ENCODE measurements around the gene SLC25A33.

SLC25A33 gene

GRCh38 chr1:9588551-9589143 is 49.4 kb downstream of the SLC25A33 start, which contains the start of gene TMEM201:
Gene TMEM201, plus strand, starts transcription at chr1:9588911. Its CDS starts 20 bp downstream, at chr1:9588931.
- peak; percentile 83 for DNase-seq (ENCODE audit: low read depth)

- peak; percentile 7 for DNase-seq (ENCODE audit: low read depth)
Observed at GRCh38 chr1:9589144-9589718, 50.0 kb downstream of the SLC25A33 start.

GRCh38 chr1:9589719-9590157 is 50.5 kb downstream of the SLC25A33 start:
- DNase-seq (ENCODE audit: low read depth) = no peak

GRCh38 chr1:9590201-9590600 is 50.9 kb downstream of the SLC25A33 start:
- no peak for DNase-seq (ENCODE audit: low read depth)

- DNase-seq (ENCODE audit: low read depth) = no peak
Observed at GRCh38 chr1:9590945-9591668, 51.8 kb downstream of the SLC25A33 start.

- no peak for DNase-seq (ENCODE audit: low read depth)
Observed at GRCh38 chr1:9591669-9592509, 52.6 kb downstream of the SLC25A33 start.

- no peak for DNase-seq (ENCODE audit: low read depth)
Observed at GRCh38 chr1:9592510-9593075, 53.3 kb downstream of the SLC25A33 start.

GRCh38 chr1:9593147-9593491 is 53.9 kb downstream of the SLC25A33 start:
- DNase-seq (ENCODE audit: low read depth) = no peak

GRCh38 chr1:9593492-9594465 is 54.5 kb downstream of the SLC25A33 start:
- DNase-seq (ENCODE audit: low read depth) = no peak

GRCh38 chr1:9594471-9595155 is 55.3 kb downstream of the SLC25A33 start:
- DNase-seq (ENCODE audit: low read depth) = no peak

GRCh38 chr1:9595156-9595967 is 56.1 kb downstream of the SLC25A33 start:
- no peak for DNase-seq (ENCODE audit: low read depth)

GRCh38 chr1:9595968-9596340 is 56.7 kb downstream of the SLC25A33 start:
- DNase-seq (ENCODE audit: low read depth) = no peak

- no peak for DNase-seq (ENCODE audit: low read depth)
Observed at GRCh38 chr1:9596415-9597123, 57.3 kb downstream of the SLC25A33 start.

GRCh38 chr1:9597361-9598315 is 58.4 kb downstream of the SLC25A33 start:
- DNase-seq (ENCODE audit: low read depth) = no peak

- DNase-seq (ENCODE audit: low read depth) = no peak
Observed at GRCh38 chr1:9598316-9598700, 59.0 kb downstream of the SLC25A33 start.

- no peak for DNase-seq (ENCODE audit: low read depth)
Observed at GRCh38 chr1:9599741-9600140, 60.5 kb downstream of the SLC25A33 start.

Measured in GM04504 (cell line).